ENCODE results near the gene LRP1B. TPM values are rescaled to one million over a fixed set of nuclear protein-coding genes. Genes with fewer than 3 reads are reported as not detected.

LRP1B gene
- total and polyA plus RNA-seq, 2 of the 8 experiments (the other 6 are each of a cell fraction or from before 2014, with no cell fraction given) = 0.03 TPM; not detected in 1

DNA sequence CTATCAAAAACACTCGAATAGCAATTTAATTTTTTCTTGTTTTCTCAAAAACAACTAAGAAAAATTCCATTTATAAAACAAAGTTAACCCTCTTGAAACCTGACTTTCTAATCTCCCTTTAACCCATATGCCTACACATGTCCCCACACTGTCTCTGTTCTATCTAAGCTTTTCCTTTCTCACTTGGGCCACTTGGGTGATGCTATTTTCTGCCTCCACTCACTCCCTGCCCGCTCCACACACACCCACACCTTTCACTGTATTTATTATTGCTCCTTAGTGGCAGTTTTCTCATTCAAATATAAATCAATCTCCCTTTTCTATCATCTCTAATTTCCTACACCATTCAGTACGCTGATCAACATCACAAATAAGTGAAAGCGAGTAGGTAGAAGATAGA, 531.1 kb downstream of the LRP1B start (continued):
- TF ChIP-seq EP300 (IDR thresholded peaks at IDR 0.05; ENCODE audit: borderline replicate concordance in 1 of 2, low read depth in 2 of 2, low read length in 2 of 2) = no peak
- no peak for TF ChIP-seq SIX5 (IDR thresholded peaks at IDR 0.05; ENCODE audit: low read depth, low read length)

Data from H1 (cell line).